Measurements from ENCODE around the gene SELPLG. TPM values are rescaled to one million over a fixed set of nuclear protein-coding genes. Genes with fewer than 3 reads are reported as not detected.

Gene SELPLG
- total and polyA plus RNA-seq, 4 donors = 2.1 to 9.6 (median 4.8) TPM

DNA sequence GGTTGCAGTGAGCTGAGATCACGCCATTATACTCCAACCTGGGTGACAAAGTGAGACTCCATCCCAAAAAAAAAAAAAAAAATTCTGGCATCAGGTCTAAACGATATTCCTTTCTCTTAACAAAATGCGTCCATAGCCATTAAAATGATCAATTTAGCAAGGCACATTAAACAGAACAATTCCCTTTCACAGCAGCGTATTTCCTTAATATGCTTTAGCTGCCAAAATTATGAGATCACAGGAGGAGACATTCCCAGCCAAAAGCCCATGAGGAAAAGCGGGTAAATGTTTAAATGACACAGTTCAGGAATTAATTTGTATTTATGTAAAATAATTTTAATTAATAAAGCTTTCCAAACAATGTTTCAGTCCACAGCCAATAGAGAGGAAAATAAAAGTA, 43.0 kb upstream of the SELPLG start:
- H3K36me3 ChIP-seq (ENCODE audit: control insufficient read depth in 4 of 4, insufficient read depth in 3 of 4, low read depth in 1 of 4, low read length in 3 of 4) = peaks cover 2 to 7% (median 6%) of the 10 kb centered on the region in 4 donors
- no peak for DNase-seq (ENCODE audit: low spot score)
- 95% methylated on average over 5 of the region's 5 CpGs for WGBS
- H3K27me3 ChIP-seq (ENCODE audit: control insufficient read depth in 4 of 4, insufficient read depth in 4 of 4, low read length in 3 of 4) = no peaks in the 10 kb centered on the region
- no peak overlapping the region for H3K4me3 ChIP-seq (ENCODE audit: low read depth in 1 of 3, low read length in 3 of 3)
- no peaks in the 10 kb centered on the region for H3K9me3 ChIP-seq (ENCODE audit: control insufficient read depth in 4 of 4, low read length in 3 of 4)
- H3K9ac ChIP-seq (ENCODE audit: low read depth in 1 of 2, low read length in 2 of 2) = no peak overlapping the region
- H3K27ac ChIP-seq (ENCODE audit: low read depth in 1 of 2, low read length in 2 of 2) = no peak overlapping the region
- TF ChIP-seq, protein P1, sequence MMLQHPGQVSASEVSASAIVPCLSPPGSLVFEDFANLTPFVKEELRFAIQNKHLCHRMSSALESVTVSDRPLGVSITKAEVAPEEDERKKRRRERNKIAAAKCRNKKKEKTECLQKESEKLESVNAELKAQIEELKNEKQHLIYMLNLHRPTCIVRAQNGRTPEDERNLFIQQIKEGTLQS (IDR thresholded peaks at IDR 0.05) = no peak
- TF ChIP-seq, protein P2, sequence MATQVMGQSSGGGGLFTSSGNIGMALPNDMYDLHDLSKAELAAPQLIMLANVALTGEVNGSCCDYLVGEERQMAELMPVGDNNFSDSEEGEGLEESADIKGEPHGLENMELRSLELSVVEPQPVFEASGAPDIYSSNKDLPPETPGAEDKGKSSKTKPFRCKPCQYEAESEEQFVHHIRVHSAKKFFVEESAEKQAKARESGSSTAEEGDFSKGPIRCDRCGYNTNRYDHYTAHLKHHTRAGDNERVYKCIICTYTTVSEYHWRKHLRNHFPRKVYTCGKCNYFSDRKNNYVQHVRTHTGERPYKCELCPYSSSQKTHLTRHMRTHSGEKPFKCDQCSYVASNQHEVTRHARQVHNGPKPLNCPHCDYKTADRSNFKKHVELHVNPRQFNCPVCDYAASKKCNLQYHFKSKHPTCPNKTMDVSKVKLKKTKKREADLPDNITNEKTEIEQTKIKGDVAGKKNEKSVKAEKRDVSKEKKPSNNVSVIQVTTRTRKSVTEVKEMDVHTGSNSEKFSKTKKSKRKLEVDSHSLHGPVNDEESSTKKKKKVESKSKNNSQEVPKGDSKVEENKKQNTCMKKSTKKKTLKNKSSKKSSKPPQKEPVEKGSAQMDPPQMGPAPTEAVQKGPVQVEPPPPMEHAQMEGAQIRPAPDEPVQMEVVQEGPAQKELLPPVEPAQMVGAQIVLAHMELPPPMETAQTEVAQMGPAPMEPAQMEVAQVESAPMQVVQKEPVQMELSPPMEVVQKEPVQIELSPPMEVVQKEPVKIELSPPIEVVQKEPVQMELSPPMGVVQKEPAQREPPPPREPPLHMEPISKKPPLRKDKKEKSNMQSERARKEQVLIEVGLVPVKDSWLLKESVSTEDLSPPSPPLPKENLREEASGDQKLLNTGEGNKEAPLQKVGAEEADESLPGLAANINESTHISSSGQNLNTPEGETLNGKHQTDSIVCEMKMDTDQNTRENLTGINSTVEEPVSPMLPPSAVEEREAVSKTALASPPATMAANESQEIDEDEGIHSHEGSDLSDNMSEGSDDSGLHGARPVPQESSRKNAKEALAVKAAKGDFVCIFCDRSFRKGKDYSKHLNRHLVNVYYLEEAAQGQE (IDR thresholded peaks at IDR 0.05) = no peak
- TF ChIP-seq EGR1 (IDR thresholded peaks at IDR 0.05; ENCODE audit: low read depth in 2 of 2) (no peak), HNF4A (conservative IDR thresholded peaks at IDR 0.05) (no peak), JUND (IDR thresholded peaks at IDR 0.05) (no peak), FOXA2 (IDR thresholded peaks at IDR 0.05) (no peak)
- TF ChIP-seq, protein P3, sequence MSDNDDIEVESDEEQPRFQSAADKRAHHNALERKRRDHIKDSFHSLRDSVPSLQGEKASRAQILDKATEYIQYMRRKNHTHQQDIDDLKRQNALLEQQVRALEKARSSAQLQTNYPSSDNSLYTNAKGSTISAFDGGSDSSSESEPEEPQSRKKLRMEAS (IDR thresholded peaks at IDR 0.05) = no peak
- TF ChIP-seq, protein P4, sequence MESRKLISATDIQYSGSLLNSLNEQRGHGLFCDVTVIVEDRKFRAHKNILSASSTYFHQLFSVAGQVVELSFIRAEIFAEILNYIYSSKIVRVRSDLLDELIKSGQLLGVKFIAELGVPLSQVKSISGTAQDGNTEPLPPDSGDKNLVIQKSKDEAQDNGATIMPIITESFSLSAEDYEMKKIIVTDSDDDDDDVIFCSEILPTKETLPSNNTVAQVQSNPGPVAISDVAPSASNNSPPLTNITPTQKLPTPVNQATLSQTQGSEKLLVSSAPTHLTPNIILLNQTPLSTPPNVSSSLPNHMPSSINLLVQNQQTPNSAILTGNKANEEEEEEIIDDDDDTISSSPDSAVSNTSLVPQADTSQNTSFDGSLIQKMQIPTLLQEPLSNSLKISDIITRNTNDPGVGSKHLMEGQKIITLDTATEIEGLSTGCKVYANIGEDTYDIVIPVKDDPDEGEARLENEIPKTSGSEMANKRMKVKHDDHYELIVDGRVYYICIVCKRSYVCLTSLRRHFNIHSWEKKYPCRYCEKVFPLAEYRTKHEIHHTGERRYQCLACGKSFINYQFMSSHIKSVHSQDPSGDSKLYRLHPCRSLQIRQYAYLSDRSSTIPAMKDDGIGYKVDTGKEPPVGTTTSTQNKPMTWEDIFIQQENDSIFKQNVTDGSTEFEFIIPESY (IDR thresholded peaks at IDR 0.05) = no peak
- H3K4me1 ChIP-seq (ENCODE audit: control insufficient read depth in 4 of 4, insufficient read depth in 4 of 4, low read length in 3 of 4) = no peaks in the 10 kb centered on the region

DNA sequence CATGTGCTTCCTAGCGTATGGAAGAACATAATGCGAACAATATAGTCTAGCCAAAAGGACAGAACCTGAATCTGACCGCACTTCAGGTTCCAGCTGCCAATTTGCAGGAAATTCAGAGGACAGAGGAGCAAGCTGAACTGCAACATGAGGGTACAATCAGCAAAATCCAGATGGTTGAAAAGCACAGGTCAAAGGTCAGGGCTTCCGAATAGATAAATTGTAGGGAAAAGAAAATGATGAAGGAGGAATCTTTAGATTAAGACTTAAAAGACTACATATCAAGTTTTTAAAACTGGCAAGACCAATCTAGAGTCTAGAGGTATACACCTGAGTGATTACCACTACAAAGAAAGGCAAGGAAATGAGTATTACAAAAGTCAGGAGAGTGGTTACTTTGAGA, 42.1 kb upstream of the SELPLG start:
- WGBS = 94% methylated on average over 4 of the region's 4 CpGs
- Histone ChIP-seq H3K4me3 (ENCODE audit: low read depth in 1 of 3, low read length in 3 of 3) (no peak overlapping the region), H3K9me3 (ENCODE audit: control insufficient read depth in 4 of 4, low read length in 3 of 4) (no peaks in the 10 kb centered on the region), H3K27ac (ENCODE audit: low read depth in 1 of 2, low read length in 2 of 2) (no peak overlapping the region), H3K27me3 (ENCODE audit: control insufficient read depth in 4 of 4, insufficient read depth in 4 of 4, low read length in 3 of 4) (no peaks in the 10 kb centered on the region), H3K36me3 (ENCODE audit: control insufficient read depth in 4 of 4, insufficient read depth in 3 of 4, low read depth in 1 of 4, low read length in 3 of 4) (peaks cover 2 to 7% (median 6%) of the 10 kb centered on the region in 4 donors), H3K9ac (ENCODE audit: low read depth in 1 of 2, low read length in 2 of 2) (no peak overlapping the region), H3K4me1 (ENCODE audit: control insufficient read depth in 4 of 4, insufficient read depth in 4 of 4, low read length in 3 of 4) (no peaks in the 10 kb centered on the region)
- no peak for DNase-seq (ENCODE audit: low spot score)
- TF ChIP-seq, protein P2 (IDR thresholded peaks at IDR 0.05) = no peak
- TF ChIP-seq, protein P3 (IDR thresholded peaks at IDR 0.05) = no peak
- TF ChIP-seq, protein P4 (IDR thresholded peaks at IDR 0.05) = no peak
- TF ChIP-seq, protein P5, sequence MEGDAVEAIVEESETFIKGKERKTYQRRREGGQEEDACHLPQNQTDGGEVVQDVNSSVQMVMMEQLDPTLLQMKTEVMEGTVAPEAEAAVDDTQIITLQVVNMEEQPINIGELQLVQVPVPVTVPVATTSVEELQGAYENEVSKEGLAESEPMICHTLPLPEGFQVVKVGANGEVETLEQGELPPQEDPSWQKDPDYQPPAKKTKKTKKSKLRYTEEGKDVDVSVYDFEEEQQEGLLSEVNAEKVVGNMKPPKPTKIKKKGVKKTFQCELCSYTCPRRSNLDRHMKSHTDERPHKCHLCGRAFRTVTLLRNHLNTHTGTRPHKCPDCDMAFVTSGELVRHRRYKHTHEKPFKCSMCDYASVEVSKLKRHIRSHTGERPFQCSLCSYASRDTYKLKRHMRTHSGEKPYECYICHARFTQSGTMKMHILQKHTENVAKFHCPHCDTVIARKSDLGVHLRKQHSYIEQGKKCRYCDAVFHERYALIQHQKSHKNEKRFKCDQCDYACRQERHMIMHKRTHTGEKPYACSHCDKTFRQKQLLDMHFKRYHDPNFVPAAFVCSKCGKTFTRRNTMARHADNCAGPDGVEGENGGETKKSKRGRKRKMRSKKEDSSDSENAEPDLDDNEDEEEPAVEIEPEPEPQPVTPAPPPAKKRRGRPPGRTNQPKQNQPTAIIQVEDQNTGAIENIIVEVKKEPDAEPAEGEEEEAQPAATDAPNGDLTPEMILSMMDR (IDR thresholded peaks at IDR 0.05; ENCODE audit: low read depth, low read length, missing input control) = no peak
- TF ChIP-seq GABPA (IDR thresholded peaks at IDR 0.05 in 1 of 2, conservative IDR thresholded peaks at IDR 0.05 in 1 of 2) (no peak), JUND (IDR thresholded peaks at IDR 0.05) (no peak), TAF1 (conservative IDR thresholded peaks at IDR 0.05) (no peak), NR2F2 (IDR thresholded peaks at IDR 0.05) (no peak), SP1 (IDR thresholded peaks at IDR 0.05) (no peak), FOXA1 (IDR thresholded peaks at IDR 0.05) (no peak), YY1 (IDR thresholded peaks at IDR 0.05) (no peak), HNF4G (IDR thresholded peaks at IDR 0.05) (no peak)

Measured in liver (tissue), 9 donors.